OCI-LY7 (cell line): Measurements from ENCODE around the gene PYGL. TPM values are rescaled to one million over a fixed set of nuclear protein-coding genes. Genes with fewer than 3 reads are reported as not detected.
"Not testable (repeated sequence)": the region's sequence is repeated elsewhere in the genome, so short reads cannot be mapped to it uniquely, and the experiment has no call there.

ENCODE experiments used
- BruUV-seq: library from RNA; stranded (reverse); fragments of 400-500 nt; replicated peaks from 2 replicates; lab custom pipeline; 2021; lab: Mats Ljungman, UMichigan
- CTCF ChIA-PET: fragments of 300-600 bp; sonication (Branson Sonifier 250); formaldehyde crosslinking; loops from one replicate; lab custom pipeline; 2022; ENCODE audit warnings: antibody characterized with exemption; ENCODE audit not compliant: unreplicated experiment; lab: Charles Lee
- POLR2A ChIA-PET: fragments of 300-600 bp; sonication (Branson Sonifier 250); formaldehyde crosslinking; loops from one replicate; lab custom pipeline; 2022; ENCODE audit warnings: antibody characterized with exemption; lab: Charles Lee
- DNase-seq: peaks from one replicate; pipeline ENCODE4 v3.0.0-alpha.2; 2015; ENCODE audit warnings: low spot score
- H2AFZ ChIP-seq: fragments of 200-600 bp; sonication (generic), shearing (Covaris generic); 2 replicates; pipeline ENCODE4 v1.6.1; 2014; ENCODE audit warnings: mild to moderate bottlenecking, antibody characterized with exemption, low read length, moderate library complexity
- H3K27ac ChIP-seq: fragments of 200-600 bp; sonication (generic); 2 replicates; pipeline ENCODE4 v1.5.1; 2014; ENCODE audit warnings: mixed run types, low read depth, mild to moderate bottlenecking, moderate library complexity, low read length, inconsistent platforms; ENCODE audit not compliant: poor library complexity, severe bottlenecking
- H3K36me3 ChIP-seq: fragments of 200-600 bp; sonication (generic); 2 replicates; pipeline ENCODE4 v1.6.1; 2014; ENCODE audit warnings: mild to moderate bottlenecking, antibody characterized with exemption, low read length, moderate library complexity, mixed read lengths; ENCODE audit not compliant: insufficient read depth
- H3K4me1 ChIP-seq: fragments of 200-600 bp; sonication (generic); 2 replicates; pipeline ENCODE4 v1.5.1; 2014; ENCODE audit warnings: mild to moderate bottlenecking, low read length; ENCODE audit not compliant: insufficient read depth, poor library complexity, severe bottlenecking
- H3K4me2 ChIP-seq: fragments of 200-600 bp; sonication (generic); 2 replicates; pipeline ENCODE4 v1.6.1; 2014; ENCODE audit warnings: mild to moderate bottlenecking, low read length
- H3K4me3 ChIP-seq: fragments of 200-600 bp; sonication (generic); 2 replicates; pipeline ENCODE4 v1.5.1; 2014; ENCODE audit warnings: mild to moderate bottlenecking, low read depth, low read length; ENCODE audit not compliant: poor library complexity, severe bottlenecking
- H3K79me2 ChIP-seq: fragments of 200-600 bp; sonication (generic); 2 replicates; pipeline ENCODE4 v1.6.1; 2016; ENCODE audit warnings: low read depth, mild to moderate bottlenecking, low read length, moderate library complexity, mixed read lengths; ENCODE audit not compliant: insufficient read depth
- H3K9me2 ChIP-seq: fragments of 200-600 bp; sonication (generic); 2 replicates; pipeline ENCODE4 v1.6.1; 2016; ENCODE audit warnings: mild to moderate bottlenecking, low read length, mixed read lengths; ENCODE audit not compliant: insufficient read depth
- H3K9me3 ChIP-seq: fragments of 200-600 bp; sonication (generic); 2 replicates; pipeline ENCODE4 v1.6.1; 2014; ENCODE audit warnings: mild to moderate bottlenecking, mixed run types, low read length, mixed read lengths
- H4K20me1 ChIP-seq: fragments of 200-600 bp; sonication (generic); 2 replicates; pipeline ENCODE4 v1.6.1; 2014; ENCODE audit warnings: mild to moderate bottlenecking, antibody characterized with exemption, low read length, moderate library complexity, mixed read lengths; ENCODE audit not compliant: insufficient read depth
- EZH2phosphoT487 ChIP-seq: fragments of 200-600 bp; sonication (generic); IDR thresholded peaks from 2 replicates; pipeline ENCODE4 v1.6.1; 2018; ENCODE audit warnings: low read depth, borderline replicate concordance, mild to moderate bottlenecking, mixed run types, antibody characterized with exemption, low read length, moderate library complexity, mixed read lengths
- intact Hi-C: fragments of 100-400 bp; cut with micrococcal nuclease; formaldehyde crosslinking; loops from one replicate; pipeline ENCODE4 v1.10.0; 2022; ENCODE audit not compliant: unreplicated experiment
- total RNA-seq, 2 experiments: library from RNA; depleted of rRNA in 1 of 2; stranded (reverse); fragments of >200 nt in 1 of 2; shearing (Covaris generic) in 1 of 2; gene quantifications; 2 replicates each; pipeline ENCODE4 v1.2.3, GENCODE V29; 2014 to 2022
- TF ChIP-seq, protein P1 (sequence below): fragments of 200-600 bp; sonication (generic); conservative IDR thresholded peaks from 2 replicates; pipeline ENCODE4 v1.5.1; 2014; ENCODE audit warnings: mild to moderate bottlenecking, antibody characterized with exemption, low read length, moderate library complexity, mixed read lengths

Gene PYGL
- total RNA-seq, 2 experiments from 2014 or later = 2.8 to 3.3 TPM

DNA sequence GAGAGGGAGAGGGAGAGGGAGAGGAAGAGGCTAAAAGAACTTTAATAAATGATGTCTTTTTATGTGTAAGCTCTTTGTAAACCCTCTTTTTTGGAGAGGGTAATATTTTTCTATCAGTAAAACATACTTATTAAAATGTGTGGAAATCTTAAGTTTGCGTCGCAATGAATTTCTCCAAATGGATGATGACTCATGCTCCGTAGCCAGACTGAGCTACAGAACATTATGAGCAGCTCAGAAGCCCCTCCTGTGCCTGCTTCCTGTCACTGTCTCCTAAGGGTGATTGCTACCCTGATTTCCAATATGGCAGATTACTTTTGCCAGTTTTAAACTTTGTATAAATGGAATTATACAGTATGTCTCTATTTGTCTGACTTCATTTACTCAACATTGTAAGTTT, 13.0 kb upstream of the PYGL start:
- no peaks in the 10 kb centered on the region for H3K9me2 ChIP-seq
- no peak overlapping the region for H2AFZ ChIP-seq
- CTCF ChIA-PET = no interaction called here
- no peaks in the 10 kb centered on the region for H3K4me1 ChIP-seq
- no peak for DNase-seq
- H3K27ac ChIP-seq = no peak overlapping the region
- intact Hi-C loops = loop anchor here (10.0 kb wide), 1 partner anchor 138 kb away; the partner anchor contains the start of gene TRIM9
- BruUV-seq = no TSS peak
- POLR2A ChIA-PET = interaction anchor here (1.1 kb wide), 1 partner anchor 21 kb away, joined by 3 read pairs; no protein-coding TSS in a partner anchor
- H3K4me3 ChIP-seq = no peak overlapping the region
- no peaks in the 10 kb centered on the region for H4K20me1 ChIP-seq
- TF ChIP-seq EZH2phosphoT487 = no peak
- TF ChIP-seq, protein P1, sequence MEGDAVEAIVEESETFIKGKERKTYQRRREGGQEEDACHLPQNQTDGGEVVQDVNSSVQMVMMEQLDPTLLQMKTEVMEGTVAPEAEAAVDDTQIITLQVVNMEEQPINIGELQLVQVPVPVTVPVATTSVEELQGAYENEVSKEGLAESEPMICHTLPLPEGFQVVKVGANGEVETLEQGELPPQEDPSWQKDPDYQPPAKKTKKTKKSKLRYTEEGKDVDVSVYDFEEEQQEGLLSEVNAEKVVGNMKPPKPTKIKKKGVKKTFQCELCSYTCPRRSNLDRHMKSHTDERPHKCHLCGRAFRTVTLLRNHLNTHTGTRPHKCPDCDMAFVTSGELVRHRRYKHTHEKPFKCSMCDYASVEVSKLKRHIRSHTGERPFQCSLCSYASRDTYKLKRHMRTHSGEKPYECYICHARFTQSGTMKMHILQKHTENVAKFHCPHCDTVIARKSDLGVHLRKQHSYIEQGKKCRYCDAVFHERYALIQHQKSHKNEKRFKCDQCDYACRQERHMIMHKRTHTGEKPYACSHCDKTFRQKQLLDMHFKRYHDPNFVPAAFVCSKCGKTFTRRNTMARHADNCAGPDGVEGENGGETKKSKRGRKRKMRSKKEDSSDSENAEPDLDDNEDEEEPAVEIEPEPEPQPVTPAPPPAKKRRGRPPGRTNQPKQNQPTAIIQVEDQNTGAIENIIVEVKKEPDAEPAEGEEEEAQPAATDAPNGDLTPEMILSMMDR = no peak
- no peaks in the 10 kb centered on the region for H3K9me3 ChIP-seq
- no peak overlapping the region for H3K4me2 ChIP-seq
- H3K79me2 ChIP-seq = no peaks in the 10 kb centered on the region
- H3K36me3 ChIP-seq = no peaks in the 10 kb centered on the region

GRCh38 chr14:50956421-50956820, 12.1 kb upstream of the PYGL start:
- H4K20me1 ChIP-seq, DNase-seq, H3K4me2 ChIP-seq, H3K9me2 ChIP-seq, H3K27ac ChIP-seq, BruUV-seq, CTCF ChIA-PET, H3K79me2 ChIP-seq, POLR2A ChIA-PET, H3K4me1 ChIP-seq, H2AFZ ChIP-seq, H3K9me3 ChIP-seq, H3K36me3 ChIP-seq, H3K4me3 ChIP-seq: not testable (repeated sequence)
- intact Hi-C loops = loop anchor here (10.0 kb wide), 1 partner anchor 138 kb away; the partner anchor contains the start of gene TRIM9

DNA sequence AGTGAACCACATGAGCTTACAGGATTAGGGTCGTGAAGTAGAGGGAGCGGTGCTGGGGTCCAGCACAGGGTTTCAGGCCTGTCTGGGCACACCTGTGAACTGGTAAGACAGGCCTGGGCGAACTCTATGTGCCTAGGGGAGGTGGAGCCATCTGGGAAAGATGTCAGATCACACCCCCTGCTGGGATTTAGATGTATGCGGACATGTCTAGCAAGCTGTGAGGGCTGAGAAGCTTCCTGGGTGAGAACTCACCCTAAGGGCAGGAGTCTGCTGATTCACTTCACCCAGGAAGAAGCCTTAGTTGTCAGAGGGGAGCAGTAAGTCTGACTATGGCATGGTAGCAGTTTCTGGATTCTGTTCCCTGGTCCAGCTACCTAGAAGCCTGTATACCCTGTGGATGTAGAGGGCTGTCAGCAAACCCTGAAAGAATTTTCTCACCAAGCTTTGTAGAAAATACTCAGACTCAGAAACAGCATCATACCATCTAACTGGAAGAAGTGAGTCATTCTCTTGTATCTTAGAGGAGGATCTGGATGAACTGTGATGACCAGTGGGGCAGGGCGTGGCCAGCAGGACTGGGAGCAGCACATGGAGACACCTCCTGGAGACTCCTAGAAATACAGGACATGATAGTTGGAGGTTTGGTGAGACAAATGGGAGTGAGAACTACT, 11.2 kb upstream of the PYGL start:
- Histone ChIP-seq H2AFZ (0 out of 2 replicates have a peak overlapping the region, but pooled peaks have one; percentile 13), H3K9me2 (no peaks in the 10 kb centered on the region), H3K9me3 (no peaks in the 10 kb centered on the region), H3K4me3 (no peak overlapping the region), H3K4me2 (no peak overlapping the region), H3K4me1 (no peaks in the 10 kb centered on the region), H3K36me3 (no peaks in the 10 kb centered on the region), H3K27ac (no peak overlapping the region), H3K79me2 (no peaks in the 10 kb centered on the region), H4K20me1 (no peaks in the 10 kb centered on the region)
- no TSS peak for BruUV-seq
- peak; percentile 25 for DNase-seq
- POLR2A ChIA-PET = interaction anchor here (0.6 to 1.2 kb wide), 2 partner anchors 31 to 1482 kb away, joined by 4 read pairs; no protein-coding TSS in a partner anchor
- CTCF ChIA-PET = interaction anchor here (0.6 to 1.0 kb wide), 2 partner anchors 51 to 322 kb away, joined by 3 read pairs; no protein-coding TSS in a partner anchor
- intact Hi-C loops = loop anchor here (1.0 to 10.0 kb wide), 2 partner anchors 139 to 265 kb away; partner anchors contain the start of gene TRIM9
- TF ChIP-seq, protein P1 = peak; percentile 47
- no peak for TF ChIP-seq EZH2phosphoT487
